Stimulated activated naive CD4-positive, alpha-beta T cell (primary cell): ENCODE results near the gene PPP2R5D.
"Not testable (repeated sequence)": the region's sequence is repeated elsewhere in the genome, so short reads cannot be mapped to it uniquely, and the experiment has no call there.

Source experiments
- DNase-seq, 6 experiments: peaks; one replicate each; lab custom pipeline; 2025; lab: John Stamatoyannopoulos, UW

Gene PPP2R5D

DNA sequence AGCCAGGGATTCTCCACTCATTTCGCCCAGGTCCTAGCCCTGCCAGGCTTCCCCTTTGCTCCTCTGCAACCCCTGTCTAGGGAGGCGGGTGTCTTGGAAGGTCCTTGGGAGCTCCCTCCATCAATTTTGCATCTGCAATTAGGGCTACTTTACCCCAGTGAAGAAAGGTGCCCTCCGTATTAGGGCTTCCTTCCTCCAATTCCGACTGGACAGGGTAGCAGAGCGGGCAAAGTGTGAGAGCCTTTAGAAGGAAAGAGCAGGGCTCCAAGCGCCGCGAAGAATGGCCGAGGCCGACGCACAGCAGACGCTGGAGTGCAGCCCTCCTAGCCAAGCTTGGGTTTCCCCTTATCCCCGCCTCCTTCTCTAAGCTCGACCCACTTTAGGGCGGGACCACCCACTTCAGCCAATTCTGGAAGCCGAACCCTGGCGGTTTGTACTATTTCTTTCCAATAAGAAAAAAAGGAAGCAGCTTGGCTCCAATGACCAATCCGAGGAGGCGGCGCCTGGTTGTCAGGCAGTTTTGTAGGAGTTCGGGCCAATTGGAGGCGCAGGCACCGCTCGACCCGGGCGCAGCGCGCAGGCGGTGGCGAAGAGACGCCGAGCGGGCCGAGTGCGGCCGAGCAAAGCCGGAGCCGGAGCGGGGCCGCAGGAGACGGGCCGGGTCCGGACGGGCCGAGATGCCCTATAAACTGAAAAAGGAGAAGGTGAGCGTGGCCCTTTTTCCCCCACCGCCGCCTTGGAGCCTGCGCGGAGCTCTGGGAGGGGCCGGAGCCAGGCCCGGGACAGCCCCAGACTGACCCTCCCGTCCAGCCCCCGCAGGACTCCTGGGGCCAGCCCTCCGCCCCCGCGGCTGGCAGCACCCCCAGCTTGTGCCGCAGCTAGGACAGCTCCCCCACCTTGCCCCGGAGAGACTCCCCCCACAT is at the start of gene PPP2R5D:
Gene PPP2R5D (plus strand): TSS at position 570 of the 923 bp plus-strand sequence. CDS start 108 bp downstream, at position 678.
- peak; percentile 89 to 98 (median 96) for DNase-seq

DNA sequence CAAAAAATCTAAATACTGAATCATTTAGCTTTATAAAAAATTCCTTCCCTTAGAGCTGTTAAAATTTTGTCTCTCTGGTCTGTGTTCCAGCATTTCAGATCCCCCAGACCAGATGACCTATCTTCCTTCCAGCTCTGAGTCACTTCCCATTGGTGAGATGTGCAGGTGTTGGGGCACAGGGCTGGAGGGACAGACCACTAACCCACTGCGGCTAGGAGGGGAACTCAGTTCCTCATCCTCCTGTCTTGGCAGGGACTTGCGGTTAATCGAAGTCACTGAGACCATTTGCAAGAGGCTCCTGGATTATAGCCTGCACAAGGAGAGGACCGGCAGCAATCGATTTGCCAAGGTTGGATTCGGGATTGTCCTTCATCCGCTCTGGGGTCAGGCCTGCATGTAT is 49.0 kb upstream of the PPP2R5D start:
- DNase-seq: no peak

DNA sequence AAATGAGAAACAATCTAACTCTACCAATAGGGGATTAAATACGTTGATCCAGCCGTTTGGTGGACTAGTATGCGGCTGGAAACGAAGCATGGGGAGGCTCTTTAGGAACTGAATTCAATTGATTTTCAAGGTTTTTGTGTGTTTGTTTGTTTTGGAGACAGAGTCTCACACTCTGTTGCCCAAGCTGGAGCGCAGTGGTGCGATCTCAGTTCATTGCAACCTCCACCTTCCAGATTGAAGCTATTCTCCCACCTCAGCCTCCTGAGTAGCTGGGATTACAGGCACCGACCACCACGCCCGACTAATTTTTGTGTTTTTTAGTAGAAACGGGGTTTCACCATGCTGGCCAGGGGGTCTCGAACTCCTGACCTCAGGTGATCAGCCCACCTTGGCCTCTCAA is 48.0 kb upstream of the PPP2R5D start:
- no peak for DNase-seq

DNA sequence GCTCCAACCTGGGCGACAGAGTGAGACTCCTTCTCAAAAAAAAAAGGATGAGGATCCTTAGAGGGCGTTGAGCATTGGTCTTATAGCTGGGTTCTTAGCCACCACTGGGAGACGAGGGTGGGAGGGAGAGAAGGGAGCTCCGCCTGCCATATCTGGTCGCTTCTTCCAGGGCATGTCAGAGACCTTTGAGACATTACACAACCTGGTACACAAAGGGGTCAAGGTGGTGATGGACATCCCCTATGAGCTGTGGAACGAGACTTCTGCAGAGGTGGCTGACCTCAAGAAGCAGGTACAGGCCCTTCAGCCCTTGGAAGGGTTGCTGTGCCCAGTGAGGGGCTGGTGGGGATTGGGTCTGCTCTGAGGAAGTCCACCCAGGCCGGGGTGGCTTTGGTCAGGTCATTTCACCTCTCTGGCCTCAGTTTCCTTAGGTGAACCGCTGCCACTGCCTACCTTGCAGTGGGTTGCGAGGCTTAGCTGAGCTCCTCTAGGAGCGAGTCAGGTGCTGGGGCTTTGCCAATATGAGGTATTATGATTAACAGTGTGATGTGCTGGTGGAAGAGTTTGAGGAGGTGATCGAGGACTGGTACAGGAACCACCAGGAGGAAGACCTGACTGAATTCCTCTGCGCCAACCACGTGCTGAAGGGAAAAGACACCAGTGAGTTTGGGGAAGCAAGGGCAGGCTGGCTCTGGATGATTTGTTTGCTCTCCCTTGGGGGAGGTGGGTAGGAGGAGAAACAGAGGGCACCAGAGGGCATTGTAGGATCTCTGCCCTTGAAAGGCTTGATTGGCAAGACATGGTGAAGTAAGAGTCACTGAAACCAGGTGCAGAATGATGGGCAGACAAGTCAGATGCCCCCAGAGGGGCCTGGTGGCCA is 46.6 kb upstream of the PPP2R5D start:
- no peak for DNase-seq

GRCh38 chr6:42938428-42938796 is 46.0 kb upstream of the PPP2R5D start:
- DNase-seq: no peak

DNA sequence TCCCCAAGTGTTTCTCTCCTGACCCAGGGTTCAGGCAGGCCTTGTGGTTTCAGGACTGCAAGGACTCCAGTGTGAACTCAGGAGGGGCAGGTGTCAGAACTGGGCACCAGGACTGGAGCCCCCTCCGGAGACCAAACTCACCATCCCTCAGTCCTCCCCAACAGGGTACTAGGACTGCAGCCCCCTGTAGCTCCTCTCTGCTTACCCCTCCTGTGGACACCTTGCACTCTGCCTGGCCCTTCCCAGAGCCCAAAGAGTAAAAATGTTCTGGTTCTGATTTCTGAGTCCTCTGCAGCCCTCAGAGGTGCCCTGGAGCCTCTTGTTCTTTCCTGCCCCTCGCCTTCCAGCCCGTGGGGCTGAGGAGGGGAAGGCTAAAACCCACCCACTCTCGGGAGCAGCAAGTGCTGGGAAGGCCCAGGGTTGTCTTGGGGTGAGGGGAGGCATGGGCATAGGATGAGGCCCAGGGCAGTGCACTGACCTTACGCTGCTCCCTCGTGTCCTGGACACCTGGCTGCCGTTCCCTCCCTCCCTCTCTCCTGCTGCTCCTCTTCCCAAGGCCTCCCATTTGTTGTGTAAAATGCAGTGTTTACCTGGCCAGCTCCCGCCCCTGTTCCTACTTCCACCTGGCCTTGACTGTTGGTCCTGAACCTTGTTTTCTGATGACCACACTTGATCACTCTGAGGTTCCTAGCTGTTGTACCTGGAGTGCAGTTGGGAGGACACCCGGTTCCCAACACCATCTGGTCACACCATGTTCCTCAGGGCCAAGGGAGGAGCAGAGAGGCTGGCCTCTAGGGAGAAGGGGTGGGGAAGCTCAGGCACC is 45.2 kb upstream of the PPP2R5D start:
- no peak for DNase-seq

GRCh38 chr6:42939810-42940167 is 44.6 kb upstream of the PPP2R5D start:
- no peak for DNase-seq

- no peak for DNase-seq
Observed at GRCh38 chr6:42940493-42941045, 43.8 kb upstream of the PPP2R5D start.

DNA sequence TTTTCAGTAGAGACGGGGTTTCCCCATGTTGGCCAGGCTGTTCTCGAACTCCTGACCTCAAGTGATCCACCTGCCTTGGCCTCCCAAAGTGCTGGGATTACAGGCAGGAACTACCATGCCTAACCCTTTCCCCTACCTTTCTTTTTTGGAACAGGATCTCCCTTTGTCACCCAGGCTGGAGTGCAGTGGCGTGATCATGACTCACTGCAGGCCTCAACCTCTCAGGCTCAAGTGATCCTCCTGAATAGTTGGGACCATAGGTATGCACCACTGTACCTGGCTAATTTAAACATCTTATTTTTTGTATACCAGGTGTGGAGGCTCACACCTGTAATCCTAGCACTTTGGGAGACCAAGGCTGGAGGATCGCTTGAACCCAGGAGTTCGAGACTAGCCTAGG is 43.0 kb upstream of the PPP2R5D start:
- DNase-seq: not testable (repeated sequence)

- no peak for DNase-seq
Observed at GRCh38 chr6:42942444-42942843, 41.9 kb upstream of the PPP2R5D start.

DNA sequence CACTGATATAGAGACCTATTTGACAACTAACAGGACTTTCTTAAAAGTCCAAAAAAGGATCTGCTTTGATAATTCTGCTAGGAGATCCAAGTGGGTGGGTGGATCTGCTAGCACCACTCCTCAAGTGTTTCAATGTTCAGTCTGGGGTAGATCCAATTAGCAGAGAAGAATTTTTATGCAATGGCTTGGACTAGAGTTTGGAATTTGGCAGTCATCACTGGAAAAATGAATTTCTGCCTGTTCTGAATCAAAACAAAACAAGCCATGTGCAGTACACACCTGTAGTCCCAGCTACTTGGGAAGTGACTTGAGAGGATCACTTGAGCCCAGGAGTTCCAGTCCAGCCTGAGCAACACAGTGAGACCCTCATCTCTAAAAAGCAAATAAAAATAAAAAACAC is 36.4 kb upstream of the PPP2R5D start:
- no peak for DNase-seq

GRCh38 chr6:42952389-42952788 is 32.0 kb upstream of the PPP2R5D start:
- no peak for DNase-seq

DNA sequence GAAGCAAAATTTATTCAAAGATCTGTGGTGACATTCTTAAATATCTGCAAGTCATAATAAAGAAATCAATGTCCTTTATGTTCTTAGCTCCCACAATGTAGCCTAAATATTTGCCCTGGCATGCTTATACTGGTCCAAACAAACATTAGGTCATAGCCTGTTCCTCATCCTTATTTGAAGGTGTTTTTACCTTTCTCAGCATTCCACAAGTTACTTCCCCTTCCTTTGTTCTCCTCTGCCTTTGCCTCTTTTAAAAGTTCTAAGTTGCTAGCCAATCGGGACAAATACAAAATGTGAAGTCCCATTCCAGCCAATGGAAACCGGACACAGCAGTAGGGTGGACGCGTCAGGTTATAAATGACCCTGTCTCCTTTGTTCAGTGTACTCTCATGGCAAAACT is 30.0 kb upstream of the PPP2R5D start:
- DNase-seq: not testable (repeated sequence)

DNA sequence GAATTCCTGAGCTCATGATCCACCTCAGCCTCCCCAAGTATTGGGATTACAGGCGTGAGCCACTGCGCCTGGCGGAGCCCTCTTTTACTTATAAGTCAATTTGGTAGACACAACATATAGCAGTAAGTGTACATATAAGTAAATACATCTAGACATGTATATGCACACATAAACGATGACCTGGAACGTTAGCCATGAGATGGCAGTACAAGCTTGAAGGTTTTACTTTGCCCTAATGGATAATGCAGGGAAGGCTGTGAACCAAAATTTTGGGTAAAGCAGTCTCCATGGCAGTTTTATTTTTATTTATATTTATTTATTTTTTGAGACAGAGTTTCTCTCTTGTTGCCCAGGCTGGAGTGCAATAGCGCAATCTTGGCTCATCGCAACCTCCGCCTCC is 26.2 kb upstream of the PPP2R5D start:
- DNase-seq: no peak

- no peak for DNase-seq
Observed at GRCh38 chr6:42959917-42960242, 24.5 kb upstream of the PPP2R5D start.

DNA sequence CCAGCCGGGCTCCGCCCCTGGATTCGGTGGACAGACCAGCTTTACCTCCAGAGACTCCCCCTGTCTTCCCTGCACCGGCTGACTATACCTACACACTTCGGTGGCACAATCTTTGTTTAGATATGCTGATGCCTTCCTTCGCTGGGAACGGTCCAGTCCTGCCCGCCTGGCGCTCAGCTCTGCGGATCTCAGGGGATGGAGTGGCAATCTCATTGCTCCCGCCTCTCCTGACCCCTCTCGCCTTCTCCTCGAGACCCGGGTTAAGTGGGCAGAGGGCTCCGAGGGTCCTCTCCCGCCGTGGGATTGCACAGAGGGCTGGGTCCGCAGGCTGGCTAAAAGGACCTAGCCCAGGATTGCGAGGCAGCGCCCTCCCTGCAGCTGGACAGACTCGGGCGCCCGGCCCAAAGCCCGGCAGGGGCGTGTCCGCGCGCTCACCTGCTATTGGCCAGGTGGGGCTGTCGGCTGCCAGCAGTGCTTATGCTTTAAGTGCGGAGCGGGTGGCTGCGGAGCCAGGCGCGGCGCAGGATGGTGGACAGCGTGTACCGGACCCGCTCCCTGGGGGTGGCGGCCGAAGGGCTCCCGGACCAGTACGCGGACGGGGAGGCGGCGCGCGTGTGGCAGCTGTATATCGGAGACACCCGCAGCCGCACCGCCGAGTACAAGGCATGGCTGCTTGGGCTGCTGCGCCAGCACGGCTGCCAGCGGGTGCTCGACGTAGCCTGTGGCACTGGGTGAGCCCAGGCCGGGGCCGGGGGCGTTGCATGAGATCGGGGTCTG is 23.9 kb upstream of the PPP2R5D start, which contains the start of gene GNMT:
Gene GNMT (plus strand): TSS at position 512 of the 777 bp plus-strand sequence. CDS start 14 bp downstream, at position 526.
- DNase-seq: peak; percentile 15 to 60 (median 32)

GRCh38 chr6:42961020-42961470 is 23.3 kb upstream of the PPP2R5D start:
- DNase-seq: no peak

DNA sequence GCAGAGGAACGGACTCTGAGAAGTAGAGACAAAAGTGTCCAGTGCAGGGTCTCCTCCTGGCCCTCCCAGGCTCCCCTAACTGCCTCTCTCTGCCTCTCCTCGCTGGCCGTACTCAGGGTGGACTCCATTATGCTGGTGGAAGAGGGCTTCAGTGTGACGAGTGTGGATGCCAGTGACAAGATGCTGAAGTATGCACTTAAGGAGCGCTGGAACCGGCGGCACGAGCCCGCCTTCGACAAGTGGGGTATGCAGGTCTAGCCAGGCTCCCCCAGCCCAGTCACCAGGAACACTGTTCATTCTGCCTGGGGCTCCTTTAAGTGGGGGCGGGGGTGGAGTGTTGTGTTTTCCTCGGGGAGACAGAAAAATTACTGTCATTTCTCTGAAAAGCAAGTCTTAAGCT is 22.3 kb upstream of the PPP2R5D start:
- DNase-seq: no peak

GRCh38 chr6:42962502-42963178 is 21.7 kb upstream of the PPP2R5D start:
- DNase-seq: no peak

- DNase-seq: no peak
Observed at GRCh38 chr6:42963179-42963854, 21.1 kb upstream of the PPP2R5D start.
